Adrenal gland (tissue), 5 donors: ENCODE data around the gene ARHGAP12.

Experiments used
- CTCF ChIP-seq, 6 experiments: fragments of 450-650 bp in 4 of 6; fragments of 200-600 bp in 2 of 6; sonication (generic) in 1 of 6; IDR thresholded peaks; 1 replicate in 5 of 6; 2 replicates in 1 of 6; pipeline versions ENCODE4 v1.5.1 to v1.8.0; 2016 to 2021; ENCODE audit warnings: antibody characterized with exemption in 6 of 6, mild to moderate bottlenecking in 2 of 6, moderate library complexity in 1 of 6
- POLR2A ChIP-seq, 2 donors: fragments of 450-650 bp; IDR thresholded peaks; one replicate each; pipeline ENCODE4 v1.6.1; 2017; ENCODE audit warnings: antibody characterized with exemption in 2 of 2, mild to moderate bottlenecking in 2 of 2, moderate library complexity in 1 of 2
- donor health status: DM: no; HTN: no; CAD: no.

- TF ChIP-seq POLR2A (IDR thresholded peaks at IDR 0.05) (no peak), CTCF (IDR thresholded peaks at IDR 0.05) (no peak)
Observed at GRCh38 chr10:31953080-31953479, 24.4 kb upstream of the ARHGAP12 start.
